H9 (cell line): ENCODE results near the gene SLC25A4. TPM values are rescaled to one million over a fixed set of nuclear protein-coding genes. Genes with fewer than 3 reads are reported as not detected.

Source experiments
- DNase-seq: peaks from one replicate; pipeline ENCODE4 v3.0.0-alpha.2; 2017
- H2AFZ ChIP-seq: one replicate; pipeline ENCODE4 v1.6.1; 2013; ENCODE audit warnings: mild to moderate bottlenecking, low read length, control low read depth, moderate library complexity
- H2AK5ac ChIP-seq: 2 replicates; pipeline ENCODE4 v1.6.1; 2013; ENCODE audit warnings: low read length, control low read depth, mixed read lengths; ENCODE audit not compliant: insufficient read length
- H2BK120ac ChIP-seq: one replicate; pipeline ENCODE4 v1.6.1; 2013; ENCODE audit warnings: low read depth, mild to moderate bottlenecking, low read length, control low read depth, inconsistent platforms; ENCODE audit not compliant: poor library complexity, severe bottlenecking
- H2BK12ac ChIP-seq: 2 replicates; pipeline ENCODE4 v1.6.1; 2013; ENCODE audit warnings: low read length, control low read depth, mixed read lengths, low read depth; ENCODE audit not compliant: insufficient read length
- H2BK15ac ChIP-seq: 2 replicates; pipeline ENCODE4 v1.6.1; 2013; ENCODE audit warnings: low read depth, low read length, control low read depth
- H2BK20ac ChIP-seq: one replicate; pipeline ENCODE4 v1.6.1; 2013; ENCODE audit warnings: low read depth, mild to moderate bottlenecking, low read length, control low read depth, inconsistent platforms; ENCODE audit not compliant: poor library complexity, severe bottlenecking
- H2BK5ac ChIP-seq: 2 replicates; pipeline ENCODE4 v1.6.1; 2013; ENCODE audit warnings: low read length, control low read depth, mixed read lengths; ENCODE audit not compliant: insufficient read length
- H3K14ac ChIP-seq: 2 replicates; pipeline ENCODE4 v1.6.1; 2013; ENCODE audit warnings: low read length, control low read depth; ENCODE audit not compliant: insufficient read depth
- H3K18ac ChIP-seq: 2 replicates; pipeline ENCODE4 v1.6.1; 2013; ENCODE audit warnings: low read depth, mild to moderate bottlenecking, mixed read lengths, low read length, control low read depth; ENCODE audit not compliant: insufficient read length
- H3K23ac ChIP-seq: 2 replicates; pipeline ENCODE4 v1.6.1; 2013; ENCODE audit warnings: low read length, control low read depth, mixed read lengths, low read depth; ENCODE audit not compliant: insufficient read length
- H3K23me2 ChIP-seq: 2 replicates; pipeline ENCODE4 v1.6.1; 2013; ENCODE audit warnings: low read depth, mild to moderate bottlenecking, mixed read lengths, low read length, control low read depth; ENCODE audit not compliant: insufficient read length, poor library complexity, severe bottlenecking
- H3K27ac ChIP-seq: 2 replicates; pipeline ENCODE4 v1.5.1; 2013; ENCODE audit warnings: low read length, control low read depth, mixed read lengths, low read depth; ENCODE audit not compliant: insufficient read length
- H3K27me3 ChIP-seq: 2 replicates; pipeline ENCODE4 v1.6.1; 2013; ENCODE audit warnings: low read length, control low read depth, inconsistent platforms; ENCODE audit not compliant: insufficient read depth
- H3K4ac ChIP-seq: 2 replicates; pipeline ENCODE4 v1.6.1; 2013; ENCODE audit warnings: low read depth, mild to moderate bottlenecking, control low read depth, inconsistent platforms, low read length, moderate library complexity
- H3K4me1 ChIP-seq: 2 replicates; pipeline ENCODE4 v1.6.1; 2013; ENCODE audit warnings: low read length, control low read depth, inconsistent platforms; ENCODE audit not compliant: insufficient read depth
- H3K4me2 ChIP-seq: 2 replicates; pipeline ENCODE4 v1.6.1; 2013; ENCODE audit warnings: low read length, control low read depth, mixed read lengths; ENCODE audit not compliant: insufficient read length, insufficient read depth
- H3K56ac ChIP-seq: 2 replicates; pipeline ENCODE4 v1.6.1; 2013; ENCODE audit warnings: low read depth, mild to moderate bottlenecking, mixed read lengths, low read length, control low read depth; ENCODE audit not compliant: insufficient read length
- H3K79me1 ChIP-seq: 2 replicates; pipeline ENCODE4 v1.6.1; 2013; ENCODE audit warnings: low read depth, mild to moderate bottlenecking, moderate library complexity, low read length, control low read depth, inconsistent platforms; ENCODE audit not compliant: insufficient read depth, poor library complexity, severe bottlenecking
- H3K79me2 ChIP-seq: 2 replicates; pipeline ENCODE4 v1.6.1; 2013; ENCODE audit warnings: low read length, control low read depth, inconsistent platforms; ENCODE audit not compliant: insufficient read depth
- H3K9ac ChIP-seq: 2 replicates; pipeline ENCODE4 v1.6.1; 2013; ENCODE audit warnings: low read length, control low read depth, mixed read lengths; ENCODE audit not compliant: insufficient read length; ENCODE audit errors: extremely low read depth
- H3K9me3 ChIP-seq: one replicate; pipeline ENCODE4 v1.6.1; 2013; ENCODE audit warnings: low read depth, low read length, inconsistent platforms; ENCODE audit not compliant: control insufficient read depth
- H3T11ph ChIP-seq: one replicate; pipeline ENCODE4 v1.6.1; 2013; ENCODE audit warnings: mild to moderate bottlenecking, low read length, control low read depth, inconsistent platforms
- H4K20me1 ChIP-seq: one replicate; pipeline ENCODE4 v1.6.1; 2013; ENCODE audit not compliant: control insufficient read depth, insufficient read length, insufficient read depth
- H4K5ac ChIP-seq: 2 replicates; pipeline ENCODE4 v1.6.1; 2013; ENCODE audit warnings: low read depth, mild to moderate bottlenecking, mixed read lengths, low read length, control low read depth; ENCODE audit not compliant: insufficient read length
- H4K8ac ChIP-seq: replicated peaks from 2 replicates; pipeline ENCODE4 v1.6.1; 2013; ENCODE audit warnings: low read length, control low read depth, mixed read lengths, low read depth; ENCODE audit not compliant: insufficient read length
- H4K91ac ChIP-seq: 2 replicates; pipeline ENCODE4 v1.6.1; 2013; ENCODE audit warnings: low read depth, mild to moderate bottlenecking, moderate library complexity, mixed read lengths, low read length, control low read depth; ENCODE audit not compliant: insufficient read length
- H3K27ac Mint-ChIP-seq, 3 experiments: 2 replicates in 2 of 3; 3 replicates in 1 of 3; pipeline ENCODE4 v1.8.0; 2020 to 2021; ENCODE audit warnings: mixed read lengths in 3 of 3, mild to moderate bottlenecking in 1 of 3, moderate library complexity in 1 of 3
- H3K27me3 Mint-ChIP-seq: 2 replicates; pipeline ENCODE4 v1.8.0; 2021; ENCODE audit warnings: low read depth, mild to moderate bottlenecking, moderate library complexity, mixed read lengths
- H3K36me3 Mint-ChIP-seq, 3 experiments: 2 replicates in 2 of 3; 3 replicates in 1 of 3; pipeline ENCODE4 v1.8.0; 2020 to 2021; ENCODE audit warnings: low read depth in 3 of 3, mixed read lengths in 3 of 3; ENCODE audit not compliant: insufficient read depth in 1 of 3
- H3K4me1 Mint-ChIP-seq, 2 experiments: 2 replicates each; pipeline ENCODE4 v1.8.0; 2020; ENCODE audit warnings: mixed read lengths in 2 of 2
- H3K4me3 Mint-ChIP-seq, 2 experiments: 2 replicates in 1 of 2; 3 replicates in 1 of 2; pipeline ENCODE4 v1.8.0; 2020 to 2021; ENCODE audit warnings: mild to moderate bottlenecking in 2 of 2, mixed read lengths in 2 of 2, moderate library complexity in 1 of 2
- H3K9me3 Mint-ChIP-seq, 2 experiments: 2 replicates in 1 of 2; 3 replicates in 1 of 2; pipeline ENCODE4 v1.8.0; 2020; ENCODE audit warnings: mild to moderate bottlenecking in 2 of 2, mixed read lengths in 2 of 2, moderate library complexity in 1 of 2
- CTCF ChIP-seq: fragments of 200-600 bp; sonication (generic); conservative IDR thresholded peaks from 3 replicates; pipeline ENCODE4 v1.8.0; 2021; ENCODE audit warnings: antibody characterized with exemption, mild to moderate bottlenecking
- WGBS: extraction: QIAGEN DNeasy Blood & Tissue Kit; methylation state at CpG from one replicate; pipeline ENCODE4 v1.1.7; 2013; ENCODE audit warnings: missing lambda C conversion rate, low lambda C conversion rate, mixed read lengths; ENCODE audit not compliant: insufficient read length; ENCODE audit errors: extremely low coverage; 5-methylcytosine and 5-hydroxymethylcytosine counted together
- total RNA-seq: library from RNA; stranded (reverse); gene quantifications from 2 replicates; pipeline ENCODE4 v1.2.1, GENCODE V29; 2021

Gene SLC25A4
- total RNA-seq, 1 experiment from 2014 or later: 54.4 TPM

DNA sequence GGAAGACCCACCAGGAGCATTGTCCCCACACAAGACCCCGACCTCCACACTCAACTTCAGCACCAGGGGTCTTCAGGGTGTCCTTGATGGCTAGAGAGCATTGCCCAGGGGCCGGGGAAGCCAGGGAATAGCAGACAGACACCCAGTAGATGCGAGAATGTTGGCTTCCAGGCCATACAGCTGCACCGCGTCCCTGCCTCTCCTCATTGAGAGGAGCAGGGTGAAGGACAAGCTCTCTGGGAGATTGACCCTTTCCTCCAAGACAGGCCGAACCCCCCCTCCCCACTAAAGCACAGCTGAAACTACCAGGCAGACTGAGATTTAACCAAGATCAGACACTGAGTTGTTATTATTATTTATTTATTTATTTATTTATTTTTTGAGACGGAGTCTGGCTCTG lies 42.6 kb upstream of the SLC25A4 start:
- H3K18ac ChIP-seq: no peak overlapping the region
- no peak overlapping the region for H3K23ac ChIP-seq
- H4K8ac ChIP-seq: no peak overlapping the region
- no peak overlapping the region for H2AK5ac ChIP-seq
- no peaks in the 10 kb centered on the region for H3K4me1 ChIP-seq
- H3K23me2 ChIP-seq: no peaks in the 10 kb centered on the region
- no peak overlapping the region for H3K27ac ChIP-seq
- no peak overlapping the region for H2BK12ac ChIP-seq
- no peak overlapping the region for H2AFZ ChIP-seq
- H3K9ac ChIP-seq: no peak overlapping the region
- H3K4me3 Mint-ChIP-seq: no peak overlapping the region
- H3K14ac ChIP-seq: no peak overlapping the region
- H2BK5ac ChIP-seq: no peak overlapping the region
- H3K79me2 ChIP-seq: no peaks in the 10 kb centered on the region
- H4K20me1 ChIP-seq: no peaks in the 10 kb centered on the region
- H2BK20ac ChIP-seq: no peak overlapping the region
- no peaks in the 10 kb centered on the region; the same call in 1 of the 2 replicates for H3K27me3 Mint-ChIP-seq
- H3K9me3 ChIP-seq: no peaks in the 10 kb centered on the region
- no peak overlapping the region for H3T11ph ChIP-seq
- H3K4me1 Mint-ChIP-seq: peaks cover 9% of the 10 kb centered on the region in 2 experiments
- no peak for DNase-seq
- H2BK120ac ChIP-seq: no peak overlapping the region
- H3K9me3 Mint-ChIP-seq: no peaks in the 10 kb centered on the region; a peak in 1 of 5 replicates
- no peak overlapping the region for H3K4ac ChIP-seq
- H3K4me2 ChIP-seq: no peak overlapping the region
- H2BK15ac ChIP-seq: no peak overlapping the region
- no peaks in the 10 kb centered on the region for H3K27me3 ChIP-seq
- no peak overlapping the region for H4K5ac ChIP-seq
- no CpG with 5 or more reads among the region's 7 CpGs for WGBS
- H3K27ac Mint-ChIP-seq: no peak overlapping the region; a peak in 1 of 7 replicates
- H4K91ac ChIP-seq: no peak overlapping the region
- no peaks in the 10 kb centered on the region; a peak in 2 of 7 replicates for H3K36me3 Mint-ChIP-seq
- TF ChIP-seq CTCF: no peak
- H3K79me1 ChIP-seq: no peaks in the 10 kb centered on the region
- no peak overlapping the region for H3K56ac ChIP-seq
